ENCODE results near the gene VWDE. TPM values are rescaled to one million over a fixed set of nuclear protein-coding genes. Genes with fewer than 3 reads are reported as not detected.

The VWDE gene
- total RNA-seq, 1 experiment from 2014 or later, result 0.70 TPM

- Mint-ChIP-seq H3K9me3 (ENCODE audit: unreplicated experiment) (no peaks in the 10 kb centered on the region), H3K27ac (ENCODE audit: unreplicated experiment) (no peak overlapping the region), H3K4me3 (ENCODE audit: unreplicated experiment) (no peak overlapping the region), H3K4me1 (ENCODE audit: low read depth, unreplicated experiment) (no peaks in the 10 kb centered on the region), H3K27me3 (ENCODE audit: insufficient read depth, unreplicated experiment) (peaks cover 4% of the 10 kb centered on the region), H3K36me3 (ENCODE audit: insufficient read depth, unreplicated experiment) (no peaks in the 10 kb centered on the region)
- CTCF ChIA-PET, result no interaction called here
- POLR2A ChIA-PET, result no interaction called here
- no peak for DNase-seq
- intact Hi-C loops (cut with micrococcal nuclease; ENCODE audit: unreplicated experiment), result no loop called here
- H3K4me3 ChIP-seq (ENCODE audit: low read depth, low read length), result no peak overlapping the region
- BruUV-seq (replicated peaks), result no TSS peak
- no peaks in the 10 kb centered on the region for H3K27me3 ChIP-seq (replicated peaks; ENCODE audit: control insufficient read depth, insufficient read depth, low read length)
- no peaks in the 10 kb centered on the region for H3K4me1 ChIP-seq
- H3K9me3 ChIP-seq, result no peaks in the 10 kb centered on the region
- no peaks in the 10 kb centered on the region for H3K36me3 ChIP-seq (ENCODE audit: control insufficient read depth, insufficient read depth, low read length)
- no peak for TF ChIP-seq CTCF (IDR thresholded peaks at IDR 0.05; ENCODE audit: insufficient read depth in 1 of 2, low read depth in 1 of 2, low read length in 1 of 2, severe bottlenecking in 1 of 2, unreplicated experiment in 1 of 2)
Measured at GRCh38 chr7:12357508-12357907, 46.2 kb downstream of the VWDE start.

- intact Hi-C loops (cut with micrococcal nuclease; ENCODE audit: unreplicated experiment), result no loop called here
- no peak overlapping the region for H3K27ac Mint-ChIP-seq (ENCODE audit: unreplicated experiment)
- Histone ChIP-seq H3K4me1 (no peaks in the 10 kb centered on the region), H3K9me3 (no peaks in the 10 kb centered on the region), H3K36me3 (ENCODE audit: control insufficient read depth, insufficient read depth, low read length) (no peaks in the 10 kb centered on the region), H3K27me3 (replicated peaks; ENCODE audit: control insufficient read depth, insufficient read depth, low read length) (no peaks in the 10 kb centered on the region), H3K4me3 (ENCODE audit: low read depth, low read length) (no peak overlapping the region)
- H3K4me3 Mint-ChIP-seq (ENCODE audit: unreplicated experiment), result no peak overlapping the region
- DNase-seq, result no peak
- peaks cover 4% of the 10 kb centered on the region for H3K27me3 Mint-ChIP-seq (ENCODE audit: insufficient read depth, unreplicated experiment)
- no peak for TF ChIP-seq CTCF (IDR thresholded peaks at IDR 0.05; ENCODE audit: insufficient read depth in 1 of 2, low read depth in 1 of 2, low read length in 1 of 2, severe bottlenecking in 1 of 2, unreplicated experiment in 1 of 2)
- POLR2A ChIA-PET, result no interaction called here
- H3K36me3 Mint-ChIP-seq (ENCODE audit: insufficient read depth, unreplicated experiment), result no peaks in the 10 kb centered on the region
- no TSS peak for BruUV-seq (replicated peaks)
- H3K9me3 Mint-ChIP-seq (ENCODE audit: unreplicated experiment), result no peaks in the 10 kb centered on the region
- CTCF ChIA-PET, result no interaction called here
- H3K4me1 Mint-ChIP-seq (ENCODE audit: low read depth, unreplicated experiment), result no peaks in the 10 kb centered on the region
Measured at GRCh38 chr7:12351843-12352242, 51.8 kb downstream of the VWDE start.

- no peaks in the 10 kb centered on the region for H3K36me3 Mint-ChIP-seq (ENCODE audit: insufficient read depth, unreplicated experiment)
- H3K4me1 Mint-ChIP-seq (ENCODE audit: low read depth, unreplicated experiment), result no peaks in the 10 kb centered on the region
- no peak for TF ChIP-seq CTCF (IDR thresholded peaks at IDR 0.05; ENCODE audit: insufficient read depth in 1 of 2, low read depth in 1 of 2, low read length in 1 of 2, severe bottlenecking in 1 of 2, unreplicated experiment in 1 of 2)
- no peaks in the 10 kb centered on the region for H3K36me3 ChIP-seq (ENCODE audit: control insufficient read depth, insufficient read depth, low read length)
- no peaks in the 10 kb centered on the region for H3K4me1 ChIP-seq
- ChIA-PET POLR2A (no interaction called here), CTCF (no interaction called here)
- no peaks in the 10 kb centered on the region for H3K9me3 Mint-ChIP-seq (ENCODE audit: unreplicated experiment)
- intact Hi-C loops (cut with micrococcal nuclease; ENCODE audit: unreplicated experiment), result no loop called here
- H3K27me3 Mint-ChIP-seq (ENCODE audit: insufficient read depth, unreplicated experiment), result peaks cover 4% of the 10 kb centered on the region
- no peak for DNase-seq
- no peak overlapping the region for H3K4me3 ChIP-seq (ENCODE audit: low read depth, low read length)
- no peak overlapping the region for H3K4me3 Mint-ChIP-seq (ENCODE audit: unreplicated experiment)
- no TSS peak for BruUV-seq (replicated peaks)
- no peak overlapping the region for H3K27ac Mint-ChIP-seq (ENCODE audit: unreplicated experiment)
- no peaks in the 10 kb centered on the region for H3K9me3 ChIP-seq
- H3K27me3 ChIP-seq (replicated peaks; ENCODE audit: control insufficient read depth, insufficient read depth, low read length), result no peaks in the 10 kb centered on the region
Measured at GRCh38 chr7:12350971-12351370, 52.7 kb downstream of the VWDE start.

Measured in Caco-2 (cell line).